ENCODE results near the gene SYNM.
"Not testable (repeated sequence)": the region's sequence is repeated elsewhere in the genome, so short reads cannot be mapped to it uniquely, and the experiment has no call there.

Gene SYNM

DNA sequence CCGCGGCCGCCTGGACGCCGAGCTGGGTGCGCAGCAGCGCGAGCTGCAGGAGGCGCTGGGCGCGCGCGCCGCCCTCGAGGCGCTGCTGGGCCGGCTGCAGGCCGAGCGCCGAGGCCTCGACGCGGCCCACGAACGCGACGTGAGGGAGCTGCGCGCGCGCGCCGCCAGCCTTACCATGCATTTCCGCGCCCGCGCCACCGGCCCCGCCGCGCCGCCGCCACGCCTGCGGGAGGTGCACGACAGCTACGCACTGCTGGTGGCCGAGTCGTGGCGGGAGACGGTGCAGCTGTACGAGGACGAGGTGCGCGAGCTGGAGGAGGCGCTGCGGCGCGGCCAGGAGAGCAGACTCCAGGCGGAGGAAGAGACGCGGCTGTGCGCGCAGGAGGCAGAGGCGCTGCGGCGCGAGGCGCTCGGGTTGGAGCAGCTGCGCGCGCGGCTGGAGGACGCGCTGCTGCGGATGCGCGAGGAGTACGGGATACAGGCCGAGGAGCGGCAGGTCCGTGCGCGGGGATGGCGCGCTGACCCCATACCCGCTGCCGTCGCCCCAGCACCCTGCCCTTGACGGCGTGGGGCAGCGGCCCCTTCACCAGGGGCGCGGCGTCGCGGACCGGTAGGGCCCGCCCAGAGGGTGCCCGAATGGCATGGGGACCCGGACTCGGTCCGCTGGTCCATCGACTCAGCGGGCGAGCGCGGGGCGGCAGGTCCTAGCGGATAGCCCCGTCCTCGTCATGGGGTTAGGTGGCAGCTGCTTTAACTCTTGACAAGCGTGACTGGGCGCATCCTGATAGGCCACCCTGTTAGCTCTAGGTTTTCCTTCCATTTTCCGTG is 848 bp downstream of the SYNM start:
- peak in 1 of 3 experiments; percentile 9 for DNase-seq (ENCODE audit: low read depth in 3 of 3)

DNA sequence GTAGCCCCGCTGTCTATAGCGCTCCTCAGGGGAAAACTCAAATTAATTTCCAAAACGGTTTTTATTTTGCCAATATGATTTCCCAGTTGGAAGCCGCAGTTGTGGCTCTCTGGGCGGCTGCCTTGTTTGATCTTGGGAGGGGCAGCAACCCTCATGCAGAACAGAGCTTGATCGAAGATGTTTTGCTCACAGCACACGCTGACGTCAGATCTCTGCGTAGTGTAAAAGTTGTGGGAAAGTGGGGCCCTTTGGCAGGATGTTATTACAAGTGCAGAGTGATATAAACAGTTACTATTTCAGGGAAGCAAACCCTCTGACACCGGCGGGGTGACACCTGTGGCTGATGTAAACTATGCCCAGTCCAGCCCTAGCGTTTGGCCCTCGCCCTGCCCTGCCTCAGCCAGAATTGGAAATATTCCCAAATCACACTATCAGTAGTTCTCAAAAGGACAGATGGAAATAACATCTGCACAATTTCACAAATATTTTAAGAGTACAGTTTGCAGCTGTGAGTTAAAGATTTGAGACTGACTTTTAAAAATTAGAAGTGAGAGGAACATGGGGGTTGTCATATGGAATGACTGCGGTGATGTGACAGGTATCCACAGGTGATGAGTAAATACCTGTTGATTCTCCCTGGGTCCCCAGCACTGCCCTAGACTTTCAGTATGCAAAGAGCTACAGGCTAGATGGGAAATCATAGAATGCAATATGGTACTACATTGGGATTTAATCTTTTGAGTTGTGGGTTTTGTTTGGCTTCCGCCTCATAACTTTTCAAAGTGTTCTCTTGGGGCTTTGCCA is 1.7 kb downstream of the SYNM start:
- no peak for DNase-seq (ENCODE audit: low read depth in 3 of 3)

DNA sequence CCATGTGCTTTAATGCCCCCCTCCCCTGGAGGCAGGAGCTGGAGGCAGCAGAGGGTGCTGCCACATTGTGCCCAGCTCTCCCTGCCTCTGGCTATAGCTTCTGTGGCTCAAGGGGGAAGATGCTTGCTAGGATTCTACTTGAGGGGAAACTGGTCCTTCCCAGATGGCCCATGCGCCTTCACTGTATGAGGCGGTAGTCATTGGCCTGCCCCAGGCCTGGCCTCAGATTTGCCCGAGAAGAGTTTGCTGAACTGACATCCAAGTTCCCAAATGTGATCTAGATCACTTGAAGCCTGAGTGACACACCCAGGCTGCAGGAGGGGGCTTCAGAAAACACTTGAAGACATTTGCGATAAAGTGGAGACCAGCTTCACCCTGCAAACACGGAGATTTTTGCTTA is 4.1 kb downstream of the SYNM start:
- DNase-seq (ENCODE audit: low read depth in 3 of 3) = no peak

DNA sequence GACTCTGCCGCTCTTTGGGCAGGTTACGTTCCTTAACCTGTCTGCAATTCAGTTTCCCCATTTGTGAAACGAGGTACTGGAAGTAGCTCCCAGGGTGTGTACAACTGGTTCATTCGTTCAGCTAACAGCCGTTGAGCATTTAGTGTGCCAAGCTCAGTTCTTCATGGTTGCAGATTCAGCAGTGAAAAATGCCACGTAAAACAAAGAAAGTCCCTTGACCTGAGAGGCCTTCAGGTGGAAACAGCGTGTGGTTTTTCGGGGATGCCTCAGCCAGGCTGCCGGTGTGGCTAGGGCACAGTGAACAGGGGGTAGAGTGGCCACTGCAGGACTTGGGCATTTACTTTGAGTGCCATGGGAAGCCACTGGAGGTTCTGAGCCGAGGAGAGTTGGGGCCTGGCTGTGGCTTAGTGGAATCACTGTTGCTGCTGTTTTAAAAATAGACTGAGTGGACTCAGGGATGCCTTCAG is 4.7 kb downstream of the SYNM start:
- DNase-seq (ENCODE audit: low read depth in 3 of 3) = no peak

DNA sequence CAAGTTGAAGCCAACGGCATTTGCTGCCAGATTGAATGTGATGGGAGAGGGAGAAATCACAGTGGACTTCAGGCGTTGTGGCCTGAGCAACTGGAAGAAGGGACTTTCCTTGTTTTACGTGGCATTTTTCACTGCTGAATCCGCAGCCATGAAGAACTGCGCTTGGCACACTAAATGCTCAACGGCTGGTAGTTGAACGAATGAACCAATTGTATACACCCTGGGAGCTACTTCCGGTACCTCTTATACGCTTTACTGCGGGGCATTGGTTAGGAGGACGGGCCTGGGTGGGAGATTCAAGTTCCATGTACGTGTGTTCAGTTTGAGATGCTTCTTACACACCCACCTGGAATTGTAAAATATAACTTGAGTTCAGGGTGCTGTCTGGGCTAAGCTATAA is 5.2 kb downstream of the SYNM start:
- no peak for DNase-seq (ENCODE audit: low read depth in 3 of 3)

DNA sequence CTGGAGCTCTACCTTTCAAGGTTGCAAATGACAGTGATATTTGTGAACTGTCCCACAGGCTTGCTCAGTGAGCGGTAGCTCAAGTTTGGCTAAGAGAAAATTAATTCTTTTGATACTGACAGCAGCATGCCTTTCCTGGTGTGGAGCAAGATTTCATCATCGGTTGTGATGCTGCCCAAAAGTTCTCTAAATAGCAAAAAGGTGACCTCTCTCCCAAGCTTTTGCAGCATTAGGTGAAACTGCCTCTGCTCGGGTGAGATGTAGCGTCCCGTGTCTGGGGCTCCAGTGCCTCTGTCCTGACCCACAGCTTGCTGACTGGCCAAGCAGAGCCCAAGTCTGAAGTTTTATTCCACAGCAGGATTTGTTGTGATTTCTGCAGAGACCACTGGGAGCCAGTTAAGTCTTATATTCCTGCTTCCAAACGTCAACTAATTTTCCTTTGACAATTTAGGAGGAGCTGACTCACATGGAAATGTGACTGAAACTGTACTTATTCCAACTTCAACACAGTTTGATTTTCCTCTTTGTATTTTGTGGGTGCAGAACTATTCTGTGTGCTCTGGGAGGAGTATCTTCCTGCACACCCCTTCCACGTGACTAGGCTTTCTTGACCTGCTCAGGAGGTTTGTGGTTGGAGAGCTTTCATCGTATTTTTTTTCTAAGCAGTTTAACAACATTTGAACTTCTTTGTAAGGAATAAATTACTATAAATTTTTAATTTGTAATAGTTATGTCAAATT is 5.9 kb downstream of the SYNM start:
- DNase-seq (ENCODE audit: low read depth in 3 of 3) = no peak

DNA sequence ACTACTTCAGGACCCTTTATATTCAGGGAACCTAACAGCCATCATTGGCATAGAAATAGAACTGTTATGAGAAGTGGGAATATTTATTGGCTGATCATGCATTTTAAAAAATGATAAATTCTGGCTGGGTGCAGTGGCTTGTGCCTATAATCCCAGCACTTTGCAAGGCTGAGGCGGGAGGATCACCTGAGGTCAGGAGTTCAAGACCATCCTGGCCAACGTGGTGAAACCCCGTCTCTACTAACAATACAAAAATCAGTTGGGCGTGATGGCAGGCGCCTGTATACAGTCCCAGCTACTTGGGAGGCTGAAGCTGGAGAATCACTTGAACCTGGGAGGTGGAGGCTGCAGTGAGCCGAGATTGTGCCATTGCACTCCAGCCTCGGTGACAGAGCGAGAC is 6.8 kb downstream of the SYNM start:
- DNase-seq (ENCODE audit: low read depth in 3 of 3) = not testable (repeated sequence)

DNA sequence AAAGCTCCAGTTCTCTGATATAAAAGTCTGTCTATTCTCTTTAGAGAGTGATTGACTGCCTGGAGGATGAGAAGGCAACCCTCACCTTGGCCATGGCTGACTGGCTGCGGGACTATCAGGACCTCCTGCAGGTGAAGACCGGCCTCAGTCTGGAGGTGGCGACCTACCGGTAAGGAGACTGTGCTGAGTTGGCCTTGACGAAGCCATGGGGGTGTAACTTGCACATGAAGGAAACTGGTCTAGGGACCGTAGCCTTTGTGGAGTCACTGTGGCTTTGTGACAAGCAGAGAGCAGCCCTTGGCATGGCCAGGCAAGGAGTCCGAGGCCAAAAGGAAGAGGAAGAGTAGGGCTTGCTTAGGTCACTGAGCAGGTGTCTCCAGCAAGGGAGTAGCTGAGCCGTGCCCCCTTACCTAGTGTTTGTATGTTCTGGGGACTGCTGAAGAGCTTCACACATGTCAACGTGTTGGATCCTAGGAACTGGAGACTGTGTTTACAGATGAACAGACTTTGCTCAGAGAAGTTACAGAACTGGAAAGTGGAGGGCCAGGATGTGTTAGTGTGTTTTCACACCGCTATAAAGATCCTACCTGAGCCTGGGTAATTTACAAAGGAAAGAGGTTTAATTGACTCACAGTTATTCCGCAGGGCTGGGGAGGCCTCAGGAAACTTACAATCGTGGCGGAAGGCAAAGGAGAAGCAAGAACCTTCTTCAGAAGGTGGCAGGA is 8.8 kb downstream of the SYNM start:
- no peak for DNase-seq (ENCODE audit: low read depth in 3 of 3)

DNA sequence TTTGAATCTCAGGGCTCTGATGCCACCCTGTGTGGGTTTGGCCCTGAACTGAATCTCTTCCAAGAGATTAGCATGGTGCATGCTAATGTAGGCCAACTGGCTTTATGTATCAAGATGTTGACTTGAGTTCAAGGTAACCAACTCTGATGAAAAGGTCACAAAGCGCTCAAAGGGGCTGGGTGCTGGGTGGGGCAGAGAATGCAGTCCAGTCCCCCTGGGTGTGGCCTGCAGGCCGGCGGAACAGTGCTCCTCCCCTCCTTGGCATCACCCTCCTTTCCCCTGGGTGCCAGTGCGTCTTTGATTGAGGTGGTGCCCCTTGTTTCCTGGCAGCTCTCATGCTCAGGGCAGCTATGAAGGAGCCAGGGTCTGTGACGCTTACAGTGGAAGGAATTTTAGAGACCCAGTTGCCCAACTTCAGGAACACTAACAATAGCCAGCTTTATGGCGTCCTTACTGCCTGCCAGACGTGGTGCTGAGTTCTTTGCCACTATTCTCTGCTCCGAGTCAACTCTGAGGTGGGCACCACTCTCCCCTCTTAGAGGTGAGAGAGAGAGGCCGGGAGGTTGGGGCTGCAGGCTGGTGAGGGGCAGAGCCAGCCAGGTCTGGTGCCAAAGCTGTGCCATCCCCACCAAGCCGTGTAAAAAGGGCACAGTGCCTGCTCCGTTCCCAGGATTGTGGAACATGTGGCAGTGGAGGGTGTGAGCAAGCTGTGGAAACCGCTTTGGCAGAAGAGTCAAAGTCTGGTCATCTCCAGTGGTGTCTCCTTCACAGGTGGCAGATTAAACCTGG is 9.8 kb downstream of the SYNM start:
- no peak for DNase-seq (ENCODE audit: low read depth in 3 of 3)

DNA sequence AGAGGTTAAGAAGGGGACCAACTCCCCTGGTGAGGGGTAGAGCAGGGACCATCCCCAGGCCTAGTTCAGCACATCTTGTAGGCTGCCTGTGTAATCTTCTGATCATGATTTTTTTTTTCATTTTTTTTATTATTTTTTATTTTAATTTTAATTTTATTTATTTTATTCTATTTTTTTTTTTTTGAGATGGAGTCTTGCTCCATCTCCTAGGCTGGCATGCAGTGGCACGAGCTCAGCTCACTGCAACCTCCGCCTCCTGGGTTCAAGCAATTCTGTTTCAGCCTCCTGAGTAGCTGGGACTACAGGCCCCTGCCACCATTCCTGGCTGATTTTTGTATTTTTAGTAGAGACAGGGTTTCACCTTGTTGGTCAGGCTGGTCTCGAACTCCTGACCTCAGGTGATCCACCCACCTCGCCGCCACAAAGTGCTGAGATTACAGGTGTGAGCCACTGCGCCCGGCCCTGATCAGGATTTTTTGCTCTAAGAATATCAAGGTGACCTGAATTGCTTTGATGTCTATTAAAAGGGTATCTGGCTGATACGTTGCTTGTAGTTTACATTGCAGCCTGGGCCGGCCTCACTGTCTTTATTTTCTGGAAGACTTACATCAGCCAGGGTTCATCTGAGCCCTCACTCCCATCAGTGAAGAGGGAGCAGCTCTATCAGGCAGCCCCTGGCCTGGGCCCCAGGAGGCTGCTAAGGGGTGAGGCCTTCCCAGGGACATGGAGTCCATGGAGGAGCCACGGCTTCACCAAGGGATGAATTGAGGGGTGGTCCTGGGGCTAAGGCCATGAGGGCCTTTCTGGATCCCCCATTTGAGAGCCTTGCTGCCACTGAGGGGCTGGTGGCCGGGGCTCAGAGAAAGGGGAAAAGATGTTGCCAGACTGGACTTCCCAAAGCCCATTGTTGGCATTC is 10.7 kb downstream of the SYNM start:
- no peak for DNase-seq (ENCODE audit: low read depth in 3 of 3)

DNA sequence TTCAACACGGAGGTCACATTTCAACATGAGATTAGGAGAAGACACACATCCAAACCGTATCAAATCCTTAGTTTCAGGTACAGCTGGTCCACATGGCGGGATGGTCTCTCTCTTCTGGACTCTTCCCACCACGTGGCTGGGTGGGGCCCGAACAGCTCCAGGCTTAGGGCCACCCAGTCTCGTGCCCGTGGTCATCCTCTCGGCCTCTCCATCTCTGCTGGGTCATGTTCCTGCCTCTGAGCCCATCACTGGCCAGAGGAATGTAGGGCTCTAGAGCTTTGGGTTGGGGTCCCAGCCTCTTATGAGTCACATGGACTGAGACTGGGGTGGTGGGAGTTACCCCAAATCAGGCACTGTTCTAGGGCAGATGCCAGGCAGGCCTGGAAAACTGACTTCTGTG is 12.2 kb downstream of the SYNM start:
- no peak for DNase-seq (ENCODE audit: low read depth in 3 of 3)

DNA sequence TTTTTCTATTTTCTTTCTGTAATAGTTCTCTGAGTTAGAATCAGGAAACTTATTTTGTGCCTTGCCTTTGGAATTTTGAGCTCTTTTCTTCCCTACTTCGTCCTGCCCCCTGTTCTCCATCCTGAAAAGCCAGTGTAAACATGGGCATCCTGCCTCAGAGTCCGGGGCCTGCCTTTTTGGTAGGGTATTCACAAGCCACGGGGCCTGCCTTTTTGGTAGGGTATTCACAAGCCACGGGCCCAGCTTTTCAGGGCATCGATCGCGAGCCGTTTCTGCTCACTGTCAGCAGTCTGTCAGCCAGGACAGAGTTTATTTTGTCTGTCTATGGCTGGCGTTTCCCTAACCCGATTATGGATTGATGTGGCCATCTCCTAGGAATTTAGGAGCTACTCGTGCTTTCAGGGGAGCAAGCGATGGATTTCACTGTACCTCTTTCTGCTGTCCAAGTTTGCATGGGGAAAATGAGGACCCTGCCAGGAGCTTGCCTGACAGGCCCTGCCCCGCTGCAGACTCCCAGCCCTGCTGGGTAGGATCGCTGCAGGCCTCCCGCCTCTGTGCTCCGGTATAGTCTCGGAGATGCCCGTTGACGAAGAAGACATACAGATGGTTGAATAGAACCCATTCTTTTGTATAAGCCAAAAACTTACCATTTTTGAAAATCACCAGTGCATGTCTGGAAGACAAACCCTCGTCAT is 12.8 kb downstream of the SYNM start:
- DNase-seq (ENCODE audit: low read depth in 3 of 3) = no peak

DNA sequence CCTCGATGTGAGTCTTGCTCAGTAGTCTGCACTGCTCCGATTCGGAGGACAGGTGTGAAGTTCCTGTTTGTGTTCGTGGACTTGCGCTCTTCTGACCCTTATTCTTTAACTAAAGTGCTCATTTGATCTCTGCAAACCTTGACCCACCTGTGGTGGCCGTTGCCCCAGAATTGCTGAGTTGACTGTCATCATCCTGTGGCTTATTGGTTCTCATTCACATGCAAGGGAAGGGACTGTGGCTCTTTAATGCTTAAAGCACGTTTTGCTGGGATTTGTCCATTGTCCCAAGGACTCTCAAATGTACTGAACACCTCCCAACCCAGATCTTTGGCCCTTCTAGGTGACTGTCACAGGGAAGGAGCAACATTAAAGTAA is 13.4 kb downstream of the SYNM start:
- DNase-seq (ENCODE audit: low read depth in 3 of 3) = no peak

DNA sequence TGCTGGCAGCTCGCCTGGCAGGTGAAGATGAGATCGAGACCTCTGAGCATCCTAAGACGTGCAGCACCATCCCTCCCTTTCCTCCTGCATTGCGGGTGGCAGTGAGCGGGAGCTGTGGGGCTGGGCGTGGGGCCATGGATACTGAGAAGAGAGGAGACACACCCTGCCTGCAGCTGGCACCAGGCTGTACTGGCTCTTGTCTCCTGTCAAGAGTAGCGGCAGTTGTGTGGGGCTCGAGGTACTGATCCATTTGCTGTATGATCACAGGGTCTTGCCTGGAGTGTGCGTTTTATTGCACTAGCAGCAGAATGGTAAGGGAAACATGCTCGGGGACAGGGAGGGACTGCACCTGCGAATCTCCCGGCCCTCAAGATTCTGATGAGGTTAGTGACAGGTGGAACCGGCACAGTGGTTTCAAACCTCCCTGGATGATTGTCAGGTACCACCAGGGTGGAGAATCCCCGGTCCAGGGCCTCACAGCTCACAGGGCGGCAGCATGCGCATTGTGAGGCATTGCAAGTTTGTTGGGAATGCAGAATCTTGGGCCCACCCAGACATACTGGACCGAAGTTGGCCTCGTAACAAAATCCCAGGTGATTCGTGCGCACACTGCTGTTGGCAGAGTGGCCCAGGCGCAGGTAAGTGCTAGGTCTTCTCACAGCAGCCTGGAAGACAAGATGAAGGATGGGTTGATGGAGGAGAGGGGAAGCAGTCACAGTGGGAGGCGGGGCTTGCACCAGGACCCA is 14.1 kb downstream of the SYNM start:
- DNase-seq (ENCODE audit: low read depth in 3 of 3) = no peak

DNA sequence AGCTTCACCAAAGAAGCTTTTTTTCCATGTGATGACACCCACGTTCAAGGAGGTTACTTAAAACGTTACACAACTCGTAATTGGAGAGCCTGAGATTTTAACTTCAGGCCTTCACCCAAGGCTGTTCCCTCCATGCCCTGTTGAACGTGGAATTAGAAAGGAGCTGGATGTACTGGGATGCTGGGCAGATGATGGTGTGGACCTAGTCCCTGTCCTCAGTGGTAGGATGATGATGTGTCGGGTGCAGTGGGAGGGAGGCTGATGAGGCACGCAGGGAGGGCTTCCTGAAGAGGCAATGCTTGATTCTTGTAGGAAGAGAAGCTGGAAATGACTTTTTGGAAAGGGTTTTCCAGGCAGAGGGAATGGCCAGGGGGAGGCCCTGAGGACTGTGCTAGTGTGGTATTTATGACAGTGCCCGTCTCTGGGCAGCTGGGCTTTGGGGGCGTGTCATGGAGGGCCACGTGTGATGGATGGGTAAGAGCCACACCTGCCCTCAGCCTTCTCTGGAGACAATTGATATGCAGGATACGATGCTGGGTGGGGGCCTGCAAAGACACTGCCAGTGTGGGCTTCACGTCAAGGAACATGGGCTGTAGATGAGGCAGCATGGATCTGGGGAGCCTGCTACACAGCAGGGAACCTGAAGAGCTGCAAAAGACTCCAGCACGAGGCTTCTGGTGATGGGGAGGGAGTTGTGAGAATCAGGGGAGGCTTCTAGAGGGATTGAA is 15.3 kb downstream of the SYNM start:
- DNase-seq (ENCODE audit: low read depth in 3 of 3) = no peak

DNA sequence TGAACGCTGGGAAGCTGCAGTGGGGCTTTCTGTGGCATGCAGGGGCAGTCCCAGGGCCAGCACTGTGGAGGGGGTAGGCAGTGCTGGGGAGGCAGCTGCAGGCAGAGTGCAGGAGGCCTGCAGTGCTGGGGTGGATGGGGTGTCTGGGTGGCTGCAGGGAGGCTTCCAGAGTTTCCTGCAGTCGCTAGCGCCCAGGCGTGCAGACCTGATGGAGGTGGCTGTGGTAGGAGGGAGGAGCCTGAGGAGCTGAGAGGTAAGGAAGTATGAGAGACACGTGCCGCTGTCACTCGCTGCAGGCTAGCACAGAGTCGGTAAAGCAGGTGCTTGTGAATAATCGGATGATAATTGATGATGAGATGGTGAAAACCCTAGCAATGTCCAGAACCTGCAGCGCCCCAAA is 16.3 kb downstream of the SYNM start:
- no peak for DNase-seq (ENCODE audit: low read depth in 3 of 3)

DNA sequence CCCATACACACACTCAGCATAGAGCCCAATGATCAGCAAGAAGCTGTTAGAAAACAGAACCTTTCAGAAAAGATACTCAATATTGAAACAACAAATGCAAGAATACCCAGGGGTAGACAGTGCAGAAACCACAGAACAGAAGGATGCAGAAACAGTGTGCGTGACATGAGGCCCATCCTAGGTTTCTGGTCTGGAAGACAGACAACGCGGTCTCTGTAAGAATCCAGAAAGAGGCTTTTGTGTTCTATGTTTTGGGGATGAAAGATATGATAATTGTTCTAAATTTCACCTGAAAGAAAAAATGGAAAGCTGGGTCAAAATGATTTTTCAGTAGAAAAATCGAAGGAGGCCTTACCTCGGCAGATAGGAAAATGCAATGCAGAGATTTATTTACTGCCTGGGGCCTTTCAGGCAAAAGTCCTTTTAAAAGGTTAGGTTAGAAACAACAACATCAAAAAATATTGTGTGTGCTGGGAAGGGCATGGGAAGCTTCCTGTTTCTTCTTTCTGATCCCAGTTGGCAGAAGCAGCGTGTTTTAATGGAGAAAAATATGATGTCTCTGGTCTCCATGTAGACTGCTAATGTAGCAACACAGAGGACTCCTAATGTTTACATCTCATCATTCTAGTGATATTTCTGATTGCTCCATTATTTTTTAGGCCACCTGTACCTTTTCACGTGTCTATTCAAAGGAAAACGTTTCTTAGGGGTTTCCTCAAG is 17.0 kb downstream of the SYNM start:
- no peak for DNase-seq (ENCODE audit: low read depth in 3 of 3)

Data from stimulated activated CD4-positive, alpha-beta T cell treated with anti-CD3 and anti-CD28 coated beads, TNF-alpha, amount 100 ng/mL, for 4 hours (primary cell).